Activated T-cell treated with anti-CD3 and anti-CD28 coated beads, Interleukin-2, amount 50 U/mL, for 4 hours (primary cell): ENCODE measurements around the gene TTC24. TPM values are rescaled to one million over a fixed set of nuclear protein-coding genes. Genes with fewer than 3 reads are reported as not detected.
"Not testable (repeated sequence)": the region's sequence is repeated elsewhere in the genome, so short reads cannot be mapped to it uniquely, and the experiment has no call there.

Experiments
- ATAC-seq, 2 donors: fragments of 200-7000 bp; cut with Tn5 transposase; one replicate each; pipeline ENCODE4 v1.10.0; 2021
- DNase-seq: peaks from one replicate; pipeline ENCODE4 v3.0.0-alpha.2; 2020
- H3K27me3 Mint-ChIP-seq: one replicate; pipeline ENCODE4 v1.8.0; 2021; ENCODE audit warnings: low read depth, mixed read lengths
- H3K36me3 Mint-ChIP-seq: one replicate; pipeline ENCODE4 v1.8.0; 2022; ENCODE audit warnings: mixed read lengths; ENCODE audit not compliant: insufficient read depth
- H3K4me1 Mint-ChIP-seq: one replicate; pipeline ENCODE4 v1.8.0; 2021; ENCODE audit warnings: low read depth, mixed read lengths
- H3K4me3 Mint-ChIP-seq: one replicate; pipeline ENCODE4 v1.8.0; 2021; ENCODE audit warnings: mild to moderate bottlenecking, moderate library complexity, mixed read lengths
- H3K9me3 Mint-ChIP-seq: one replicate; pipeline ENCODE4 v1.8.0; 2021; ENCODE audit warnings: mixed read lengths
- total RNA-seq, 3 donors: library from RNA; stranded (reverse); gene quantifications; one replicate each; pipeline ENCODE4 v1.2.1, GENCODE V29; 2021

Gene TTC24
- total RNA-seq, 3 donors from 2014 or later = 2.9 to 10.9 (median 5.4) TPM

DNA sequence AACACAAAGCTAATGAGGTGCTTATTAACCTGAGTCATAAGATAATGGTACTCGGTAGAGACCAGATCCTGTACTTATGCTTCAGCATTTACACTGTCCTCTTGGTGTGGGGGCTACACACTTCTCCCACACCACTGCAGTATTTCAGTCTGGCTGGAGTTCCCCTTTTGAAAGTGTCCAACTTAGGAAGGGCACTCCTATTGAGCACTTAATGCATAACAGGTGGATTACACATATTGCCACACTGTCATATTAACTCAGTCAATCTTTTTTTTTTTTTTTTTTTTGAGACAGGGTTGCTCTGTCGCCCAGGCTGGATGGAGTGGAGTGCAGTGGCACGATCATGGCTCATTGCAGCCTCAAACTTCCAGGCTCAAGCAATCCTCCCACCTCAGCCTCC is 20.3 kb downstream of the TTC24 start:
- peaks cover 35% of the 10 kb centered on the region for H3K4me1 Mint-ChIP-seq
- peaks cover 39% of the 10 kb centered on the region for H3K36me3 Mint-ChIP-seq
- H3K27me3 Mint-ChIP-seq = no peaks in the 10 kb centered on the region
- DNase-seq = no peak
- H3K9me3 Mint-ChIP-seq = no peaks in the 10 kb centered on the region
- ATAC-seq = peak; percentile 51 to 53
- peak overlapping the region; percentile 96 for H3K4me3 Mint-ChIP-seq

DNA sequence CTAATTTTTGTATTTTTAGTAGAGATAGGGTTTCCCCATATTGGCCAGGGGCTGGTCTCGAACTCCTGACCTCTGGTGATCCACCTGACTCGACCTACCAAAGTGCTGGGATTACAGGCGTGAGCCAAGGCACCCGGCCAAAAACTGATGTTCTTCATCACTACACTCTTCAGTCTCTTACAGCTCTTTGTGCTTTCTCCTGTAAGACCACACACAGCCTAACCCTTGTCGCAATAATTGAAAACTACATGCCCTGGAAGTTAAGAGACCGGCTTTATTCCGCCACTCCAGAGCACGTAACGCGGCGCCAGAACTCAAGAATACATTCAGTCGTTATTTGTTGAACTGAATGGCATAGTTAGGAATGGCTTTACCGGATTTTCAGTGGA is 21.2 kb downstream of the TTC24 start:
- H3K9me3 Mint-ChIP-seq = no peaks in the 10 kb centered on the region
- H3K27me3 Mint-ChIP-seq = no peaks in the 10 kb centered on the region
- peak overlapping the region; percentile 96 for H3K4me3 Mint-ChIP-seq
- peak; percentile 6 to 12 for ATAC-seq
- peaks cover 35% of the 10 kb centered on the region for H3K4me1 Mint-ChIP-seq
- peaks cover 29% of the 10 kb centered on the region for H3K36me3 Mint-ChIP-seq
- DNase-seq = no peak

DNA sequence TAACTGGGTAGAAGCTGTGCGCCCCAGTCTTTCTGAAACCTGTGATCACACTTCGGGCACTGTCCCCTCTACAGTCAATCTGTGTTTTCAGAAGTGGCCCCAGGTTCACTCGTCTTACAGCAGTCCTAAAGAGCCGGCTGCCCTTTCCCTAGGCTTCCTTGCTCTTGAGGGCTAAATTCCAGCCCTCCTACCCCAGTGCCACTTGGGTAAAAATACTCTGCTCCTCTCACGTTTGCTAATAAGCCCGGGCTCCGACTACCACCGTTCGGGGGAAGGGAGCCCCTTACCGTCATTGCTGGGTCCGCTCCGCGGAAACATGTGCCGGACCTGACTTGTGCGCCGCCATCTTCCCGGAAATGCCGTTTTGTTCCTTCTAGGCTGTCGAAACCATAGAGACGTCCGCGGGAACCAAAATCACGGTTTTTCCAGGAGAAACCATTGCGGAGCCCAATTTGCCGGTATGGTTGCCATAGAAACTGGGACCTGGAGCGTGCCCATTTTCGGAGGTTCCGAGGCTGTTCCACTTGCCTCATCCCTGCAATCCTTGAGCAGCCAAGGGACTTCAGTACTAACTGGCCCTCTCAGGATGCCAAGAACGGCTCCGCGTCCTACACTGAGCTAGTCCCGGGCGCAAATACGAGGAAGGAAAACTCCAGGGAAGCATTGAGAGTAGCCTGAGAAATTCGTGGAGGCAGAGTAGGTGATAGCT is 21.8 kb downstream of the TTC24 start, which contains the start of gene GPATCH4:
Gene GPATCH4, minus strand, starts transcription at position 358 of the 709 bp plus-strand sequence.
- DNase-seq (peak; percentile 71), ATAC-seq (peak; percentile 90)
- H3K36me3 Mint-ChIP-seq = peaks cover 26% of the 10 kb centered on the region
- no peaks in the 10 kb centered on the region for H3K27me3 Mint-ChIP-seq
- no peaks in the 10 kb centered on the region for H3K9me3 Mint-ChIP-seq
- peaks cover 35% of the 10 kb centered on the region for H3K4me1 Mint-ChIP-seq
- H3K4me3 Mint-ChIP-seq = peak within 1 kb of the TSS; percentile 96

DNA sequence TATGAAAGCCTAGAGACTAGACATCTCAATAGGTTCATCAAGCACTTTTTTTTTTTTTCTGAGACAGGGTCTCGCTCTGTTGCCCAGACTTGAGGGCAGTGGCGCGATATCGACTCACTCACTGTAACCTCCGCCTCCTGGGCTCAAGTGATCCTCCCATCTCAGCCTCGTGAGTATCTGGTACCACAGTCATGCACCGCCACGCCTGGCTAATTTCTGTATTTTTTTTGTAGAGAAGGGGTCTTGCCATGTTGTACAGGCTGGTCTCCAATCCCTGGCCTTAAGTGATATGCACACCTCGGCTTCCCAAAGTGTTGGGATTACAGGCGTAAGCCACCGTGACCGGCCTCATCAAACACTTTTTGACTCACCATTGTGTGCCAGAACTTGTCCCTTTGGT is 22.4 kb downstream of the TTC24 start:
- no peaks in the 10 kb centered on the region for H3K27me3 Mint-ChIP-seq
- H3K36me3 Mint-ChIP-seq = peaks cover 22% of the 10 kb centered on the region
- H3K4me1 Mint-ChIP-seq = peaks cover 35% of the 10 kb centered on the region
- peak overlapping the region; percentile 96 for H3K4me3 Mint-ChIP-seq
- ATAC-seq (peak in 1 of 2 donors; percentile 2), DNase-seq (no peak)
- no peaks in the 10 kb centered on the region for H3K9me3 Mint-ChIP-seq

DNA sequence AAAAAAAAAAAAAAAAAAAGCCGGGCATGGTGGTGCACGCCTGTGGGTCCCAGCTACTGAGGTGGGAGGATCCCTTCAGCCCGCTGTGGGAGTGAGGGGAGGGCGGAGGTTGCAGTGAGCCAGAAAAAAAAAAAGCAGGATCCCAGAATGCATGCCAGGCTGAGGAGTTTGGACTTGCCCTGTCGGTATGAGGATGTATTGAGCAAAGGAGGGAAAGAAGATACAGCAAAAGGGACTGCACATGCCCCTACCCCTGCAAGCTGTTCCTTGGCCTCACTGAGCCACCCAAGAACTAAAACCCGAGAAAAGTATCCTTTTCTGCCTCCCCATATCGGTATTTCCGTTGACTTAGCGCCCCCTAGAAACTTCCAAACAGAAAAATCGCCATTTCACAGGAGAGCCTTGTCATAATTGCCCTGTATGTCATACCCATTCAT is 23.1 kb downstream of the TTC24 start:
- H3K4me1 Mint-ChIP-seq = peaks cover 35% of the 10 kb centered on the region
- peak overlapping the region; percentile 62 for H3K4me3 Mint-ChIP-seq
- DNase-seq (no peak), ATAC-seq (no peak)
- H3K36me3 Mint-ChIP-seq = peaks cover 17% of the 10 kb centered on the region
- H3K9me3 Mint-ChIP-seq = no peaks in the 10 kb centered on the region
- no peaks in the 10 kb centered on the region for H3K27me3 Mint-ChIP-seq

DNA sequence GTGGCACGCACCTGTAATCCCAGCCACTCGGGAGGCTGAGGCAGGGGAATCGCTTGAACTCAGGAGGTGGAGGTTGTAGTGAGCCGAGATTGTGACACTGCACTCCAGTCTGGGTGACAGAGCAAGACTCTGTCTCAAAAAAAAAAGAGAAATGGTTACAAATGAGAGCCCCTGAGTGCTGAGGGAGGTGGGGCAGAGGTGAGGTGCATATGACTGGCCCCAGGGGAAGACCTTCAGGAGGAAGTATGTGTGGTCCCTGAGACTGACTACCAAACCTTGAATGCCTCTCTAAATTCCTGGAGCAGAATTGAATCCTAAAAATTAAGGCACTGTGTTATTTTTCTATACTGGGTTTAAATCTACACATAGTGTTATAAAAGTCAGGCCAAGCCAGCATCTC is 27.8 kb downstream of the TTC24 start:
- not testable (repeated sequence) for ATAC-seq, H3K4me3 Mint-ChIP-seq, H3K9me3 Mint-ChIP-seq, H3K36me3 Mint-ChIP-seq, DNase-seq
- Mint-ChIP-seq H3K4me1 (peaks cover 18% of the 10 kb centered on the region), H3K27me3 (peaks cover 11% of the 10 kb centered on the region)

DNA sequence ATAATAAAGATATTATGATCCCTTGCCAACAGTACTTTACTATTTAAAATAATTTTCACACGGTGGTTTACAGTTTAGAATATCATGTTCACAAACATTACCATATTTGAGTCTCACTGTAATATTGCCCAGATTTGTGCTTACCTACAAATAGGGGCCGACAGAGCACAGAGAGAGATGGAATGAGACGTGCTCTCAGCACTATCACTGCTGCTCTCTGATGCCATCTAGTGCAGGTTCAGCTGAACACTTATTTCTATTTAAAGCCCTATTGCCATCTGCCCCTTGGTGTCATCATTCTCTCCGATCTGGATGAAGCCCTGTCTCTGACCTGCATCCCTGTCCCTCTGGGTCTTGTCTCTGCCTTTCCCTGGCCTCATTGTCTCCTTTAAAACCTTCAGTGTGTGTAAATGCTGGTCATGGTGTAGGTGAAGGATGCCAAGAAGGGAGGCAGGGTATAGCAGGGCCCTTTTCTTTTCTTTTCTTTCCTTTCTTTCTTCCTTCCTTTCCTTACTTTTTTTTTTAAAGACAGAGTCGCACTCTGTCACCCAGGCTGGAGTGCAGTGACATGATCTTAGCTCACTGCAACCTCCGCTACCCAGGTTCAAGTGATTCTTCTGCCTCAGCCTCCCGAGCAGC is 28.6 kb downstream of the TTC24 start:
- no peak overlapping the region for H3K4me3 Mint-ChIP-seq
- ATAC-seq (peak; percentile 96 to 97), DNase-seq (peak; percentile 49)
- H3K4me1 Mint-ChIP-seq = peaks cover 11% of the 10 kb centered on the region
- no peaks in the 10 kb centered on the region for H3K9me3 Mint-ChIP-seq
- H3K27me3 Mint-ChIP-seq = peaks cover 17% of the 10 kb centered on the region
- H3K36me3 Mint-ChIP-seq = no peaks in the 10 kb centered on the region

DNA sequence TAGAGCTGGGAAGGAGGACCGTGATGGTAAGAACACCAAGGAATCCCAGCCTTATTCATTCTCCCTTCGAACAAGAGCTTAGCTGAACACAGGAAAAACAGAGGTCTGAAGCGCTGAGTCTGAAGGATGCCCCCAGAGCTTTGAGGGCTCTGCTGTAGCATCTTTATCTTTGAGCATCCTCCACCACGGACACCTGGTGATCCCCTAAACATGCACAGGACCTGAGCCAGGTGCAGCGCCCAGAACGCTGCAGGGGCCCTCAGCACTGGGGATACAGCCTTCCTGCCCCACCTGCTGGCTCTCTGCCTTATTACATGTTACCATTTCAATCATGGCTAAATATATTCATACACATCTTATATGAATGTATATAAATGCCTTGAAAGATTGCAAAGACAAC is 29.5 kb downstream of the TTC24 start:
- peak; percentile 86 to 89 for ATAC-seq
- DNase-seq = peak; percentile 58
- no peaks in the 10 kb centered on the region for H3K9me3 Mint-ChIP-seq
- H3K4me1 Mint-ChIP-seq = peaks cover 11% of the 10 kb centered on the region
- H3K36me3 Mint-ChIP-seq = no peaks in the 10 kb centered on the region
- no peak overlapping the region for H3K4me3 Mint-ChIP-seq
- H3K27me3 Mint-ChIP-seq = peaks cover 17% of the 10 kb centered on the region

DNA sequence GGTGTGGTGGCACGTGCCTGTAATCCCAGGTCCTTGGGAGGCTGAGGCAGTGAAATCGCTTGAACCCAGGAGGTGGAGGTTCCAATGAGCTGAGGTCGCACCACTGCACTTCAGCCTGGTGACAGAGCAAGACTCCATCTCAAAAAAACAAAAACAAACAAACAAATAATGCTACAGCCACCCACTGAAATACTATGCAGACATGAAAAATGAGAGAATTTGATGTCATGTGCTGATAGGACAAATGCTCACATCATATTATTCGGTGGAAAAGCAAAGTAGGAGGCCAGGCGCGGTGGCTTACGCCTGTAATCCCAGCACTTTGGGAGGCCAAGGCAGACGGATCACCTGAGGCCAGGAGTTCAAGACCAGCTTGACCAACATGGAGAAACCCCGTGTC is 30.5 kb downstream of the TTC24 start:
- Mint-ChIP-seq H3K4me1 (peaks cover 11% of the 10 kb centered on the region), H3K27me3 (peaks cover 19% of the 10 kb centered on the region)
- H3K36me3 Mint-ChIP-seq, H3K9me3 Mint-ChIP-seq, ATAC-seq, DNase-seq, H3K4me3 Mint-ChIP-seq: not testable (repeated sequence)

DNA sequence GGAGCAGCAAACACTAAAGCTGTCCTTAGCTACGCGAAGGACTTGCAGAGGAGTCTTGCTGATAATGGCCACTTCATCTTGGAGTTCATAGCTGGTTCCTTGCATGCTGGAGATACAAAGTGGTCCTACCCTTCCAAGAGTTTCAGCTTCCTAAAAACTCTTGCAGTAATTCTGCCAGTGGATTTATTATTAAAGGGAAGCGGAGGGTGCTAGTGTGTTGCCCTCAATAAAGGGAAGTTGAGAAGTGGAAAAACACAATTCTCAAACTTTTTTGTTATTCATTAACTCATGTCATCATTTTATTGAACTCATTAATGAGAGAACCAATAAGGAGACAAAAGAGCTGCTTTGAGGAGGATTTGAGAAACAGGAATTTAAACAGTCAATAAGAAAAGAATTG is 33.1 kb downstream of the TTC24 start:
- no peak for ATAC-seq
- Mint-ChIP-seq H3K4me1 (peaks cover 11% of the 10 kb centered on the region), H3K36me3 (no peaks in the 10 kb centered on the region), H3K4me3 (no peak overlapping the region), H3K27me3 (peaks cover 33% of the 10 kb centered on the region), H3K9me3 (no peaks in the 10 kb centered on the region)
- DNase-seq = no peak

DNA sequence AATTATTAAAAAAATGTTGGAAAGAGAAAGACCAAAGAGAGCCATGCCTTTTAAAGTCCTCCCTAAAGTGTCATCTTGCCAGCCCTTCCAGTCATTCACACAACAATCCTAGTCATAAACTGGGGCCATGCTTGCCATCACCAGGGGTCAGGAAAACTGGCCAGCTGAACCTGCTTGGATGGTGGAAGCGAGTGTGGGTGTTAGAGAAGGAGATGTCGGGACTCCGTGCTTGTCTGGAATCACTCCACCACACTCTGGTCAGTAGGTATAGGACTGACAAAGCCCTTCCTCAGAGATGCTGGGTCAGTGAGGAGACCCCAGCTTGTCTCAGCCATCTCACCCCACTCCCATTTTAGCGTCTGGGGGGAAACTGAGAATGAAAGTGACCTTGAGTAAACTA is 36.4 kb downstream of the TTC24 start:
- Mint-ChIP-seq H3K4me1 (no peaks in the 10 kb centered on the region), H3K36me3 (no peaks in the 10 kb centered on the region), H3K4me3 (no peak overlapping the region), H3K9me3 (no peaks in the 10 kb centered on the region), H3K27me3 (peaks cover 53% of the 10 kb centered on the region)
- ATAC-seq (no peak), DNase-seq (no peak)

DNA sequence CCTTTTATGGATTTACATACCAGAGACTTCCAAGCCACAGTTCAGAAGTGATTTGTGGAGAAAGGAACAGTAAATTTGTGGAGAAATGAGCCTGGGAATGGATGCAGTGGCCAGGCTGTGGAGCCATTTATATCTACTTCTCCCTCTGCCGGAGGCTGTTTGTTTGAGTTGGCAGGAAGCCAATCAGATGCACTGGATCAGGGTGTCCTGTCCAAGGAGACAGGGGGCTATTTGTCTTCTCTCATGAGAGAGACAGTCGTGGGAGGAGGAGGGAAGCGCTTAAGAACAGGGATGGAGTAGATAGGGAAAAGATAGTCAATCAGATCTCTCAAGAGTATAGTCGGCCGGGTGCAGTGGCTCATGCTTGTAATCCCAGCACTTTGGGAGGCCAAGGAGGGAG is 36.9 kb downstream of the TTC24 start:
- no peaks in the 10 kb centered on the region for H3K36me3 Mint-ChIP-seq
- DNase-seq (no peak), ATAC-seq (no peak)
- peaks cover 54% of the 10 kb centered on the region for H3K27me3 Mint-ChIP-seq
- no peaks in the 10 kb centered on the region for H3K9me3 Mint-ChIP-seq
- no peaks in the 10 kb centered on the region for H3K4me1 Mint-ChIP-seq
- no peak overlapping the region for H3K4me3 Mint-ChIP-seq

DNA sequence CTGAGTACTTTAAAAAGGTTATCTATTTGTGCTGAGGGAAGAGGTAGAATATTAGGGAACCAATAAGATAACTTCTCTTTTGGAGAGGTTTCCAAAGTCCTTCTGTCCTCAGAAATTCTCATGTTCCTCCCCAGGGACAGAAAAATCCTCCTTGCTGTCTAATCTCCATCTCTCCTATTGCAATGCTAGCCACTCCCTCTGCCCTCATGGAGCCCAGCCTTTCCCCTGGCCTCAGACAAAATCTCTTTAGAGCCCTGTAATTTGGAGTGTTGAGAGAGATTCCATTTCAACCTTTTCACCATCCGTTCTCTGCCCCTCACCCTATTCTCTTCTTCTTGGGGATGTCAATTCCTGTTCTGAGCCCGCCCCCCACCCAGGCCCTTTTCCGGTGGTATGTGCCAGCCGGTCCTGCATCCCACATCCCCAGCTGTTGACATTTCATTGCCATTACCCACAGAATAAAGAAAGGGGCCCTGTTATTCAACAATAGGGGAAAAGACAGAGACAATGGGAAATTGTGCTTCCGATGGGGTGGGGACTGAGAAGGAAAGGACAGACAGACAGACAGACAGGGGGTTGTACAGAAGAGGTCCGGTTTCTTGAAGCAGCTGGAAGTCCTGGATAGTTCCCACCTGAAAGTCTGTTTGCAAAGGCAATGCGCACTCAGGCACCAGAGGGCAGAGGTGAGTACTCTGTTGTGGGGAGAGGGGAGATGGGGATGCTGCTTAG is 39.5 kb downstream of the TTC24 start, which contains the start of gene HAPLN2:
Gene HAPLN2, plus strand, starts transcription at position 563 of the 729 bp plus-strand sequence. CDS start 4,076 bp downstream, outside the sequence.
- no peak for DNase-seq
- Mint-ChIP-seq H3K36me3 (no peaks in the 10 kb centered on the region), H3K4me3 (no peak within 1 kb of the TSS), H3K4me1 (no peaks in the 10 kb centered on the region), H3K27me3 (peaks cover 59% of the 10 kb centered on the region), H3K9me3 (no peaks in the 10 kb centered on the region)
- ATAC-seq = no peak

DNA sequence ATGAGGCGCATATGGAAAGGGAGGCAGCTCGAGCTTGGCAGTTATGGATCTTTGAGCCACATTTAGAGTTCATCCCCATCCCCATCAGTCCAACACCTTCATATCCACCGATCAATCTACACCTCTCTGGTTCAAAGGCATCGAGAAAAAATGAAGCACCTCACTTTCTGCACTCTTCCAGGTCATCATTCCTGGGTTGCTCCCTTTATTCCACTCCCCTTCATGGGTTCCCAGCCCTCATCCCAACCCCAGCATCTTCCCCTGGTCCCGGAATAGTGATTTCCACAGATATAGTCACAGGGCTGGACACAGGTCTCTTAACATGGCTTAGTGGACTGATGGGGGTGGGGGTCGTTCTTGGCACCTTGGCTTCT is 40.0 kb downstream of the TTC24 start:
- no peak for ATAC-seq
- Mint-ChIP-seq H3K4me1 (peaks cover 2% of the 10 kb centered on the region), H3K4me3 (no peak overlapping the region), H3K36me3 (no peaks in the 10 kb centered on the region), H3K9me3 (no peaks in the 10 kb centered on the region), H3K27me3 (peaks cover 60% of the 10 kb centered on the region)
- no peak for DNase-seq
